Osteocyte (in vitro differentiated cells): Measurements from ENCODE around the gene WDR82. TPM values are rescaled to one million over a fixed set of nuclear protein-coding genes. Genes with fewer than 3 reads are reported as not detected.

Source experiments
- DNase-seq: peaks from one replicate; pipeline ENCODE4 v3.0.0; 2021; ENCODE audit warnings: mixed read lengths; ENCODE audit not compliant: unreplicated experiment; ENCODE audit errors: extremely low spot score
- H3K27ac Mint-ChIP-seq: one replicate; pipeline ENCODE4 v1.8.0; 2021; ENCODE audit warnings: mild to moderate bottlenecking, mixed read lengths; ENCODE audit not compliant: unreplicated experiment
- H3K27me3 Mint-ChIP-seq: one replicate; pipeline ENCODE4 v1.8.0; 2021; ENCODE audit warnings: mixed read lengths; ENCODE audit not compliant: unreplicated experiment
- H3K36me3 Mint-ChIP-seq: one replicate; pipeline ENCODE4 v1.8.0; 2021; ENCODE audit warnings: mixed read lengths; ENCODE audit not compliant: unreplicated experiment
- H3K4me1 Mint-ChIP-seq: one replicate; pipeline ENCODE4 v1.8.0; 2021; ENCODE audit warnings: mixed read lengths; ENCODE audit not compliant: unreplicated experiment
- H3K4me3 Mint-ChIP-seq: one replicate; pipeline ENCODE4 v1.8.0; 2021; ENCODE audit warnings: mild to moderate bottlenecking, moderate library complexity, mixed read lengths; ENCODE audit not compliant: unreplicated experiment
- H3K9me3 Mint-ChIP-seq: one replicate; pipeline ENCODE4 v1.8.0; 2021; ENCODE audit warnings: mixed read lengths; ENCODE audit not compliant: unreplicated experiment
- total RNA-seq: library from RNA; stranded (reverse); gene quantifications from 2 replicates; pipeline ENCODE4 v1.2.1, GENCODE V29; 2021
- TF ChIP-seq, protein P1 (sequence below): fragments of 200-600 bp; sonication (generic); IDR thresholded peaks from 2 replicates; pipeline ENCODE4 v1.5.0; 2021; ENCODE audit warnings: antibody characterized with exemption, mild to moderate bottlenecking, moderate library complexity

Gene WDR82
- total RNA-seq, 1 donor from 2014 or later, result 76.7 TPM

DNA sequence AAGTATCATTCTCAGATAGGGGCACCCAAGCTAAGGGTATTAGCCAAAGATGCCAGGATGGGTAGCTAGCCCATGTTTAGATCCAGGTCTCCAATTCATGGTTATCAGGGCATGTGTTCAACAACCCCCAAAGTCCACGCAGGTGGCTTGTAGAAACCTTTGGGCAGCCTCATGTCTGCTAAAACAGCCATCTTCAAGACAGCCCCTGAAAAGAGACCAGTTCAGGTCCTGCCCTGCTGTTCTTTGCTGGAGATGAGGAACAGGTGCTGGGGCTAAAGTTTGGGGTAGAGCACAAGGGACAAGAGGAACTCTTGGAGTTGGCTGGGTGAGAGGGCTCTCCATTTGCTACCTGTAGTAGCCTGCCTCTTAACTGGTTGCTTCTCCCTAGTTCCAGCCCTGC lies 28.3 kb downstream of the WDR82 start:
- Mint-ChIP-seq H3K4me1 (peaks cover 16% of the 10 kb centered on the region), H3K36me3 (peaks cover 13% of the 10 kb centered on the region), H3K4me3 (no peak overlapping the region), H3K9me3 (no peaks in the 10 kb centered on the region), H3K27me3 (no peaks in the 10 kb centered on the region), H3K27ac (no peak overlapping the region)
- no peak for DNase-seq
- TF ChIP-seq, protein P1, sequence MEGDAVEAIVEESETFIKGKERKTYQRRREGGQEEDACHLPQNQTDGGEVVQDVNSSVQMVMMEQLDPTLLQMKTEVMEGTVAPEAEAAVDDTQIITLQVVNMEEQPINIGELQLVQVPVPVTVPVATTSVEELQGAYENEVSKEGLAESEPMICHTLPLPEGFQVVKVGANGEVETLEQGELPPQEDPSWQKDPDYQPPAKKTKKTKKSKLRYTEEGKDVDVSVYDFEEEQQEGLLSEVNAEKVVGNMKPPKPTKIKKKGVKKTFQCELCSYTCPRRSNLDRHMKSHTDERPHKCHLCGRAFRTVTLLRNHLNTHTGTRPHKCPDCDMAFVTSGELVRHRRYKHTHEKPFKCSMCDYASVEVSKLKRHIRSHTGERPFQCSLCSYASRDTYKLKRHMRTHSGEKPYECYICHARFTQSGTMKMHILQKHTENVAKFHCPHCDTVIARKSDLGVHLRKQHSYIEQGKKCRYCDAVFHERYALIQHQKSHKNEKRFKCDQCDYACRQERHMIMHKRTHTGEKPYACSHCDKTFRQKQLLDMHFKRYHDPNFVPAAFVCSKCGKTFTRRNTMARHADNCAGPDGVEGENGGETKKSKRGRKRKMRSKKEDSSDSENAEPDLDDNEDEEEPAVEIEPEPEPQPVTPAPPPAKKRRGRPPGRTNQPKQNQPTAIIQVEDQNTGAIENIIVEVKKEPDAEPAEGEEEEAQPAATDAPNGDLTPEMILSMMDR, result no peak

DNA sequence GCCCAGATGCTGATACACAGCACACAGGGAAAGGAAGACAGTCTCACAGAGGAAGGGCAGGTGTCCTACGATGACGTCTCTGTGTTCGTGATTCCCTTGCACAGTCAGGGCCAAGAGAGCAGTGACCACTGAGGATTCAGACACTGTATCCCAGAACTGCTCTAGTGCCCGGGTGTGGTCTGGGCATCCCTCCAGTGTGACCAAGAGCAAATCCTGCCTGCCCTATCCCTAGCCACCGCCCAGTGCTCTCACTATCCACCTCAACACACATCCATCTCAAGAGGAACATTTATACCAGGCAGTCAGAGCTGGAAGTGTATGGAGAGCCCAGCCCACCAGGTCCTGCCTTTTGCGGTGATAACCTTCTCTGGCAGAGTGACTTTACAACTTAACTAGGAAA lies 28.8 kb downstream of the WDR82 start:
- TF ChIP-seq, protein P1, result no peak
- Mint-ChIP-seq H3K27ac (no peak overlapping the region), H3K9me3 (no peaks in the 10 kb centered on the region), H3K27me3 (no peaks in the 10 kb centered on the region), H3K4me1 (peaks cover 21% of the 10 kb centered on the region), H3K4me3 (no peak overlapping the region), H3K36me3 (peaks cover 12% of the 10 kb centered on the region)
- no peak for DNase-seq

DNA sequence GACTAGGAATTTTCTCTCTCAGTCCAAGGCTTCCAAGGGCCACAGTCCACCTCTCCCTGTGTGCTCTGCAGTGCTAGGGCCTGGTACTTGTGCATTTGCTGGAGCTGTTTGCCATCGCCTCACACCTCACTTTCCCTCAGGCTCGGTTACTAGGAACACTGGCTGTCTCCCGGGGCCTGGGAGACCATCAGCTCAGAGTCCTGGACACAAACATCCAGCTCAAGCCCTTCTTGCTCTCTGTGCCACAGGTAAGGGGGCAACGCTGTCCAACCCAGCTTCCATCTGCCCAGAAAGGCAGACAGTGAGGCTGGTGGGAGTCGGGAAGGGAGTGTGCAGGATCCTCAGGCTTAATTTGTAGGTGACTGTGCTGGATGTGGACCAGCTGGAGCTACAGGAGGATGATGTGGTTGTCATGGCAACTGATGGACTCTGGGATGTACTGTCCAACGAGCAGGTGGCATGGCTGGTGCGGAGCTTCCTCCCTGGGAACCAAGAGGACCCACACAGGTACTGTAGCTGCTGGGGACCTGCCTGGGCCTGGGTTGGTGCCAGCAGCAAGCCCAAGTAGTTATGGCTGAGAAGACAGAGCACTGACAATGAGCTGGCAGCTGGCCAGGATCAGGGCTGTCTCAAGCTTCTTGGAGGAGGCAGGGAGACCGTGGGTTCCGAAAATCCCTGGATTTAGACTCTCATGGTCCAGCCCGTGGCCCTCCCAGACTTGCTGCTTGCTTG lies 29.5 kb downstream of the WDR82 start:
- peaks cover 12% of the 10 kb centered on the region for H3K36me3 Mint-ChIP-seq
- no peaks in the 10 kb centered on the region for H3K27me3 Mint-ChIP-seq
- DNase-seq, result no peak
- H3K4me1 Mint-ChIP-seq, result peaks cover 28% of the 10 kb centered on the region
- no peak overlapping the region for H3K4me3 Mint-ChIP-seq
- H3K27ac Mint-ChIP-seq, result no peak overlapping the region
- TF ChIP-seq, protein P1, result no peak
- H3K9me3 Mint-ChIP-seq, result no peaks in the 10 kb centered on the region

DNA sequence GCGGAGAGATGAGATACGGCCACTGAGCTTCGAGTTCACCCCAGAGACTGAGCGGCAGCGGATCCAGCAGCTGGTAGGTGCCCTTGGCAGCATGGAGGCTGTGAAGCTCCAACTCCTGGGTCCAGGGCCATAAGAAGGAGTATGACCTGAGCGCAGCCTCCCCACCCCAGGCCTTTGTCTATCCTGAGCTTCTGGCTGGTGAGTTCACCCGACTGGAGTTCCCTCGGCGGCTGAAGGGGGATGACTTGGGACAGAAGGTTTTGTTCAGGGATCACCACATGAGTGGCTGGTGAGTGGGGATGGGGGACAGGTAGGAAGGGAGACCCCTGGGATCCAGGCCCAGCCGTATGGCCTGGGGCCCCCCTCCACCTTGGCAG lies 30.3 kb downstream of the WDR82 start:
- Mint-ChIP-seq H3K27ac (no peak overlapping the region), H3K27me3 (no peaks in the 10 kb centered on the region)

DNA sequence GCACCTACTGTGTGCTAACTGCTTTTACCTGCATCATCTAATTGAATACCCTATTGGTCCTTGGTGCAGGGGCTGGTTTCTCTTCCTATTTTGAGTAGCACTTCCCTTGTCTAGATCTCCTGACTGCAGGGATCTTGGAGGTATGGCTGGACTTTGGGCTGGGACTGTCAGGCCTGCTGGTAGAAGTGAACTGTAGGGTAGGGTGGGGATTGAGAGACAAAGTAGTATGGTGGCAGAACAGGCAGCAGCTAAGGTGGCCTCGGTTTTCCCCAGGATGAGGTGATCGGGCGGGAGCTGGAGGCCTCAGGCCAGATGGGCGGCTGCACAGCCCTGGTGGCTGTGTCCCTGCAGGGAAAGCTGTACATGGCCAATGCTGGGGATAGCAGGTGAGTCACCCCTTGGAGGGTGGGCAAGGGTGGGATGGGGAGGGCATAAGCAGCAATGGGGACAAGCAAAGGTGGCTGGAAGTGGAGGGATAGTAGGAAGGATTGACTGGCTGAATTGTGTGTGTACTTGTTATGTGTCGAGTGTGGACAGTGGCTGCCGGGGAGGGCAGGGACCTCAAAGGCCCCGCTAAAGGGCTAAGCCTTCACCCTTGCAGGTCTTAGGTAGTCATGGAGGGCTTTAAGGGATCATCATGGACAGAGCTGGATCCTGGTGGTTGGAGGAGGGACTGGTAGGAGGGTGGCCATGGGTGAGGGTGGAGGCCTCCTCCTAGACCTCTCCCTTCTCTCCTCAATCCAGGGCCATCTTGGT lies 30.9 kb downstream of the WDR82 start:
- peaks cover 35% of the 10 kb centered on the region for H3K4me1 Mint-ChIP-seq
- no peaks in the 10 kb centered on the region for H3K27me3 Mint-ChIP-seq
- DNase-seq, result no peak
- peak overlapping the region; percentile 86 for H3K27ac Mint-ChIP-seq
- H3K9me3 Mint-ChIP-seq, result no peaks in the 10 kb centered on the region
- peaks cover 4% of the 10 kb centered on the region for H3K36me3 Mint-ChIP-seq
- TF ChIP-seq, protein P1, result no peak
- no peak overlapping the region for H3K4me3 Mint-ChIP-seq

More for the DNA sequence above, 30.3 kb downstream of the WDR82 start:
- TF ChIP-seq, protein P1, result no peak
- Mint-ChIP-seq H3K36me3 (peaks cover 7% of the 10 kb centered on the region), H3K9me3 (no peaks in the 10 kb centered on the region), H3K4me3 (no peak overlapping the region), H3K4me1 (peaks cover 35% of the 10 kb centered on the region)
- no peak for DNase-seq
